T-helper 1 cell treated with Interleukin-12 subunit alpha and Interleukin-12 subunit beta and Interleukin-4 antibody, amounts not matched to agents 30 μg/mL and 1 μg/mL, for 36 hours (primary cell): ENCODE data around the gene AUTS2.

Experiments
- H3K27ac Mint-ChIP-seq: one replicate; pipeline ENCODE4 v1.8.0; 2021; ENCODE audit warnings: mild to moderate bottlenecking, mixed read lengths
- H3K27me3 Mint-ChIP-seq: one replicate; pipeline ENCODE4 v1.8.0; 2021; ENCODE audit warnings: low read depth, mixed read lengths
- H3K36me3 Mint-ChIP-seq: one replicate; pipeline ENCODE4 v1.8.0; 2021; ENCODE audit warnings: low read depth, mixed read lengths
- H3K4me1 Mint-ChIP-seq: one replicate; pipeline ENCODE4 v1.8.0; 2021; ENCODE audit warnings: low read depth, mixed read lengths
- H3K4me3 Mint-ChIP-seq: one replicate; pipeline ENCODE4 v1.8.0; 2021; ENCODE audit warnings: mild to moderate bottlenecking, moderate library complexity, mixed read lengths
- H3K9me3 Mint-ChIP-seq: one replicate; pipeline ENCODE4 v1.8.0; 2021; ENCODE audit warnings: mixed read lengths

AUTS2 gene

GRCh38 chr7:70047891-70048448, 449.7 kb downstream of the AUTS2 start:
- H3K27me3 Mint-ChIP-seq: no peaks in the 10 kb centered on the region
- H3K9me3 Mint-ChIP-seq: no peaks in the 10 kb centered on the region
- no peaks in the 10 kb centered on the region for H3K4me1 Mint-ChIP-seq
- H3K27ac Mint-ChIP-seq: no peak overlapping the region
- H3K36me3 Mint-ChIP-seq: no peaks in the 10 kb centered on the region
- no peak overlapping the region for H3K4me3 Mint-ChIP-seq

DNA sequence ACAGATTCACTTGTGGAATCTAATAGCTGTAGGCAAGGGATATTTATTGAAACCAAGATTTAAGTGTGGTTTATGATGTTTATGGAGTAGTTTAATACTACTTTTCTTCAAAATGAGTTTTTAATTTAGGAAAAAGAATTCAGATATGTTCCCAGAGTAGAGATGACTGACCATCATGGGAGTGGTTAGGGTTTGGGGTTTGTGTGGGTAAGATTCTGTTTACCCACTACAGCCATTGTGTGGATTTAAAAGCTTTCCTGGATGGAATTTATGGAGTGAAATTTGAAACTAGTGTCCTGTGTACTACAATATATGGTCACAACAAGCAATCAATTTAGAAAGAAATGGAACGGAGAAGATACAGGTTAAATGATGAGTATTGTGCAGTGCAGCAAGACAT, 453.5 kb downstream of the AUTS2 start:
- no peaks in the 10 kb centered on the region for H3K9me3 Mint-ChIP-seq
- no peaks in the 10 kb centered on the region for H3K4me1 Mint-ChIP-seq
- no peak overlapping the region for H3K27ac Mint-ChIP-seq

DNA sequence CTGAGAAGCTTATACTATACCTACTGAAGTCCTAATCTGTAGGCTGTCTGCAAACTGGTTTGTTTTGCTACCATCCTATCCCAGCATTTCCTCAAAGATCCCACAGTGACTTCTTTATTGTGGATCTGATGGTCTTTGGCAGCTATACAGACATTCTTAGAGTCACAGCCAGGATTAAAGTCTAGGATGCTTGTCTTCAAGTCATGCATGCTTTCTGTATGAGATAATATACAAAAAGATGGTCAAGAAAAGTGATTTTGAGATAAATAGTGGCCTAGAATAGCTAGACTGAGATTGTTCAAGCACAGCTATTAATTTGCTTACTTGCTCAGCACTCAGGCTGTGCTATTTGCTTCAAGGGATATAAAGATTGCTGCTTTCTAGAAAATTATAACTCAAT, 454.4 kb downstream of the AUTS2 start:
- H3K27ac Mint-ChIP-seq: no peak overlapping the region
- no peaks in the 10 kb centered on the region for H3K27me3 Mint-ChIP-seq
- H3K9me3 Mint-ChIP-seq: no peaks in the 10 kb centered on the region
- no peaks in the 10 kb centered on the region for H3K4me1 Mint-ChIP-seq
- H3K36me3 Mint-ChIP-seq: no peaks in the 10 kb centered on the region
- no peak overlapping the region for H3K4me3 Mint-ChIP-seq

More for the DNA sequence above, 453.5 kb downstream of the AUTS2 start:
- H3K36me3 Mint-ChIP-seq: no peaks in the 10 kb centered on the region
- no peak overlapping the region for H3K4me3 Mint-ChIP-seq
- no peaks in the 10 kb centered on the region for H3K27me3 Mint-ChIP-seq

DNA sequence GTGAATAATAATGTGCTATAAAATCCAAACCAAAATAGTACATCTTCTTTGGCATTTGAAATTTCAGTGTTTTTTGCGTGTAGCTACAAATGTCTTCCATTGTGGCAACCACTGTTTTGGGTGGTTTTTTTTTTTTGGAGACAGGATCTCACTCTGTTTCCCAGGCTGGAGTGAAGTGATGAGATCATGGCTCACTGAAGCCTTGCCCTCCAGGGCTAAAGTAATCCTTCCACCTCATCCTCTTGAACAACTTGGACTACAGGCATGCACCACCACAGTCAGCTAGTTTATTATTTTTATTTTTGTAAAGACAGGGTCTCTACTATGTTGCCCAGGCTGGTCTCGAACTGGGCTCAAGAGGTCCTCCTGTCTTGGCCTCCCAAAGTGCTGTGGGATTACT, 455.1 kb downstream of the AUTS2 start:
- H3K9me3 Mint-ChIP-seq: no peaks in the 10 kb centered on the region
- no peaks in the 10 kb centered on the region for H3K36me3 Mint-ChIP-seq
- H3K27me3 Mint-ChIP-seq: no peaks in the 10 kb centered on the region
- no peak overlapping the region for H3K4me3 Mint-ChIP-seq
- no peak overlapping the region for H3K27ac Mint-ChIP-seq
- H3K4me1 Mint-ChIP-seq: no peaks in the 10 kb centered on the region

DNA sequence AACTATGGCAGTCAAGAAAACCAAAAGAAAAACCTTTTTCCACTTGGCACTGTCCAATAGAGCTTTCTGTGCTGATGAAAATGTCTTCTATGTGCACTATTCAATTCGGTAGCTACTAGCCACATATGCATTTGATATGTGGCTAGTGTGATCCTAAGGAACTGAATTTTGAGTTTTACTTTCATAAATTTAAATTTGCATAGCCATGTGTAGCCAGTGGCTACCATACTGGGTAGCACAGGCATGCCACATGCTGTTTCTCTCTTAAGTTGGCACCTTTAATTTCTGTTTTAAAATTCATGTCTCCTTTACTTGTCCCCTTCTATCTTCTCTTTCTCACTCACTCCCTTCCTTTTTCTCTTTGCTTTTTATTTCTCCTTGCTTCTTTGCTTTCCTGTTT, 455.7 kb downstream of the AUTS2 start:
- Mint-ChIP-seq H3K4me3 (no peak overlapping the region), H3K4me1 (no peaks in the 10 kb centered on the region), H3K9me3 (no peaks in the 10 kb centered on the region), H3K27me3 (no peaks in the 10 kb centered on the region), H3K36me3 (no peaks in the 10 kb centered on the region), H3K27ac (no peak overlapping the region)

- Mint-ChIP-seq H3K4me3 (no peak overlapping the region), H3K4me1 (no peaks in the 10 kb centered on the region), H3K9me3 (no peaks in the 10 kb centered on the region), H3K36me3 (no peaks in the 10 kb centered on the region), H3K27ac (no peak overlapping the region), H3K27me3 (no peaks in the 10 kb centered on the region)
Measured at GRCh38 chr7:70056363-70056762, 458.1 kb downstream of the AUTS2 start.

- Mint-ChIP-seq H3K4me1 (no peaks in the 10 kb centered on the region), H3K9me3 (no peaks in the 10 kb centered on the region), H3K27ac (no peak overlapping the region), H3K36me3 (no peaks in the 10 kb centered on the region), H3K27me3 (no peaks in the 10 kb centered on the region), H3K4me3 (no peak overlapping the region)
Measured at GRCh38 chr7:70060298-70061068, 462.2 kb downstream of the AUTS2 start.

DNA sequence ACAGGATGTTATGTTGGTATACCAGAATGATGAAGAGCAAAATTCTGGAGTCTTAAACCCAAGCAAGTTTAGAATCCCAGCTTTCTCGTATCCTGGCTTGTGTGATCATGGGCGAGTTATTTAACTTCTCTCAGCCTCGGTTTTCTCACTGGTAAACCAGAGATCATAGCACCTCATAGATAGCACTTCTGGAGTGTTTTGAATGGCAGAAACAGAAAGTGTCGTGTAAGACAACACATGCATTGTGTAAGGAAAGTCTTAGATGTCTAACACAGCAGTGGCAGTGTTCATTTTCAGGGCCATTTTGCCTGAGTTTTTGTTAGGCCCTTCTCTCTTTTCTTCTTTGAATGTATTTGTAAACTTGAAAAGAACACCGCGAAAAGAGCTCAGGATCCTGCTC, 465.1 kb downstream of the AUTS2 start:
- H3K27ac Mint-ChIP-seq: no peak overlapping the region

GRCh38 chr7:70063927-70064326, 465.7 kb downstream of the AUTS2 start:
- no peak overlapping the region for H3K4me3 Mint-ChIP-seq
- H3K36me3 Mint-ChIP-seq: no peaks in the 10 kb centered on the region
- no peaks in the 10 kb centered on the region for H3K4me1 Mint-ChIP-seq
- H3K9me3 Mint-ChIP-seq: no peaks in the 10 kb centered on the region
- H3K27ac Mint-ChIP-seq: no peak overlapping the region
- no peaks in the 10 kb centered on the region for H3K27me3 Mint-ChIP-seq

More for the DNA sequence above, 465.1 kb downstream of the AUTS2 start:
- Mint-ChIP-seq H3K27me3 (no peaks in the 10 kb centered on the region), H3K4me3 (no peak overlapping the region), H3K9me3 (no peaks in the 10 kb centered on the region), H3K36me3 (no peaks in the 10 kb centered on the region), H3K4me1 (no peaks in the 10 kb centered on the region)

GRCh38 chr7:70066844-70067243, 468.6 kb downstream of the AUTS2 start:
- Mint-ChIP-seq H3K4me1 (no peaks in the 10 kb centered on the region), H3K36me3 (no peaks in the 10 kb centered on the region), H3K9me3 (no peaks in the 10 kb centered on the region), H3K4me3 (no peak overlapping the region), H3K27me3 (no peaks in the 10 kb centered on the region), H3K27ac (no peak overlapping the region)

- H3K4me3 Mint-ChIP-seq: no peak overlapping the region
- H3K27ac Mint-ChIP-seq: no peak overlapping the region
- H3K27me3 Mint-ChIP-seq: no peaks in the 10 kb centered on the region
Measured at GRCh38 chr7:70068531-70068930, 470.3 kb downstream of the AUTS2 start.

DNA sequence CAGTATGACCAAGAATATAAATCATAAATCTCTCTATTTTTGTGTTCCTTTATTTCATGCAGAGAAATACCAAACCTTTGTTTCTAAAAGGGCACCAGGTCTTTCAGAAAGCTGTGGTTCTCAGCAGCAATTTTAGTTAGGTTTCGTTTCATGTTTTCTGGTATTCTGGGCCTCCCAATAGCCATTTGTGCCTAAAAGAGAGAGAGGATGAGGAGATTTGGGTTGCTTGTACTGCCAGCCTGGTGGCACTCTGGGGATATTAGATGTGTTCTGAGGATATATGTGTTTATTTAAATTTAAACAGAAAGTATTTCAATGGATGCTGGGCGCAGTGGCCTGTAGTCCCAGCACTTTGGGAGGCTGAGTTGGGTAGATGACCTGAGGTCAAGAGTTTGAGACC, 471.7 kb downstream of the AUTS2 start:
- no peak overlapping the region for H3K4me3 Mint-ChIP-seq
- no peaks in the 10 kb centered on the region for H3K9me3 Mint-ChIP-seq
- no peaks in the 10 kb centered on the region for H3K4me1 Mint-ChIP-seq
- H3K27ac Mint-ChIP-seq: no peak overlapping the region
- H3K27me3 Mint-ChIP-seq: no peaks in the 10 kb centered on the region
- no peaks in the 10 kb centered on the region for H3K36me3 Mint-ChIP-seq

More at GRCh38 chr7:70068531-70068930, 470.3 kb downstream of the AUTS2 start:
- Mint-ChIP-seq H3K36me3 (no peaks in the 10 kb centered on the region), H3K4me1 (no peaks in the 10 kb centered on the region), H3K9me3 (no peaks in the 10 kb centered on the region)

DNA sequence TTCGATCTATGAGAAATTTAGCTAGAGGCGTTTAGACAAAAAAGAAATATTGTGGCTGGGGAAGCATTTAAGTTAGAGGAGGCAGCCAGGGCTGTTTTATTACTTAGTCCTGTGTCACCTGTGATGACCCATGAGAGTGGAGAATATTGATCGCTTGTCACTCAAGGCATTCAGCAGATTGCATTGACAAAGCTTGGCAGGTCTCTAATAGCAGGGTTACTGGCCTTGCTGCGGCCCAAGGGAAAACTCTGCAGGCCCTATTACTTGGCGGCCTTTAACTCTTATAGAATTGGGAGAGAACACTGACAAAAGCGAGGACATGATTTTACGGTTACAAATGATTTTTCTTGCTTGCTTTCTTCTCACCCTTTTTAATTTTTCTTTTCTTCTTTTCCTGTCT, 473.5 kb downstream of the AUTS2 start:
- Mint-ChIP-seq H3K27ac (no peak overlapping the region), H3K4me1 (no peaks in the 10 kb centered on the region), H3K9me3 (no peaks in the 10 kb centered on the region)

DNA sequence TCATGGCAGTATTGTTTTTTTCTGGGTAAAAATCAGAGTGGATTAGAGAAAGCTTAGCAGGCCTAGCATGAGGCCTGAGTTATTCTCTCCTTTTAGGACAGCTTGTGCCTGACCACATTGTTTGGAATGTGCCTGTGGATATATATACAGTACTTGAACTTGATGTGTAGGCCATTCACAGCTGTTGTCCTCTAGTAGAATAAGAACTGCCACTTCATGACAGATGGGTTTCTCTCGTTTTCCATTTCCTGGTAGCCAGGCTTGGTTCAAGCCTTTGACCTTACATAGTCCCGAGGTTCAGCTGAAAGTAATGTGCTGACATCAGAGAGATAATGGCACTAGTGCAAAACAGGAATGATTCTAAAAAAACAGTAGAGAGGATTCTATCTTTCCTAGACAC, 473.9 kb downstream of the AUTS2 start:
- H3K27ac Mint-ChIP-seq: no peak overlapping the region
- H3K4me3 Mint-ChIP-seq: no peak overlapping the region
- no peaks in the 10 kb centered on the region for H3K4me1 Mint-ChIP-seq
- H3K36me3 Mint-ChIP-seq: no peaks in the 10 kb centered on the region
- no peaks in the 10 kb centered on the region for H3K27me3 Mint-ChIP-seq
- H3K9me3 Mint-ChIP-seq: no peaks in the 10 kb centered on the region

More for the DNA sequence above, 473.5 kb downstream of the AUTS2 start:
- H3K27me3 Mint-ChIP-seq: no peaks in the 10 kb centered on the region
- no peak overlapping the region for H3K4me3 Mint-ChIP-seq
- no peaks in the 10 kb centered on the region for H3K36me3 Mint-ChIP-seq

GRCh38 chr7:70076325-70076724, 478.1 kb downstream of the AUTS2 start:
- Mint-ChIP-seq H3K27me3 (no peaks in the 10 kb centered on the region), H3K9me3 (no peaks in the 10 kb centered on the region), H3K27ac (no peak overlapping the region), H3K4me3 (no peak overlapping the region), H3K36me3 (no peaks in the 10 kb centered on the region), H3K4me1 (no peaks in the 10 kb centered on the region)
